Measurements from ENCODE around the gene ZBTB14.
A peak's percentile ranks its signal among the peaks of the same experiment; 100 is the strongest.

ZBTB14 gene

DNA sequence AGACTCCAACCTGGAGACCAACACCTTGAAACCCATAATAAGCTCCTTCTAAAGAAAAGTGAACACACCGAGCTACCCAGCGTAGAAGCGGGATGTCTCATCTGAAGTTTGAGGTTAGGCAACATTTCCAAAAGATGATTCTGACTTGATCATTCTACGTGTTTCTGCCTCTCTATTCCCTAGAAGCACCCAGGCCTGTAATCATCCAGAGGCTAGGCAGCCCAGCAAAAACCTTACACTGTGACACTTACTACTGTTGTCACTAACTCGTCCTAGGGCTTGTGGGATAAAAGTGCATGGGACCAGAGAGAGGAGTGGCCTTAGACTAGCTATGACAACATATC, 1.4 kb downstream of the ZBTB14 start:
- peak overlapping the region; percentile 69 for H3K4me3 ChIP-seq (replicated peaks; ENCODE audit: low read depth, low read length)
- TF ChIP-seq, protein P1, sequence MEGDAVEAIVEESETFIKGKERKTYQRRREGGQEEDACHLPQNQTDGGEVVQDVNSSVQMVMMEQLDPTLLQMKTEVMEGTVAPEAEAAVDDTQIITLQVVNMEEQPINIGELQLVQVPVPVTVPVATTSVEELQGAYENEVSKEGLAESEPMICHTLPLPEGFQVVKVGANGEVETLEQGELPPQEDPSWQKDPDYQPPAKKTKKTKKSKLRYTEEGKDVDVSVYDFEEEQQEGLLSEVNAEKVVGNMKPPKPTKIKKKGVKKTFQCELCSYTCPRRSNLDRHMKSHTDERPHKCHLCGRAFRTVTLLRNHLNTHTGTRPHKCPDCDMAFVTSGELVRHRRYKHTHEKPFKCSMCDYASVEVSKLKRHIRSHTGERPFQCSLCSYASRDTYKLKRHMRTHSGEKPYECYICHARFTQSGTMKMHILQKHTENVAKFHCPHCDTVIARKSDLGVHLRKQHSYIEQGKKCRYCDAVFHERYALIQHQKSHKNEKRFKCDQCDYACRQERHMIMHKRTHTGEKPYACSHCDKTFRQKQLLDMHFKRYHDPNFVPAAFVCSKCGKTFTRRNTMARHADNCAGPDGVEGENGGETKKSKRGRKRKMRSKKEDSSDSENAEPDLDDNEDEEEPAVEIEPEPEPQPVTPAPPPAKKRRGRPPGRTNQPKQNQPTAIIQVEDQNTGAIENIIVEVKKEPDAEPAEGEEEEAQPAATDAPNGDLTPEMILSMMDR (IDR thresholded peaks at IDR 0.05; ENCODE audit: low read depth, low read length, missing control alignments), result no peak
- DNase-seq (ENCODE audit: extremely low read depth, low read depth), result no peak

DNA sequence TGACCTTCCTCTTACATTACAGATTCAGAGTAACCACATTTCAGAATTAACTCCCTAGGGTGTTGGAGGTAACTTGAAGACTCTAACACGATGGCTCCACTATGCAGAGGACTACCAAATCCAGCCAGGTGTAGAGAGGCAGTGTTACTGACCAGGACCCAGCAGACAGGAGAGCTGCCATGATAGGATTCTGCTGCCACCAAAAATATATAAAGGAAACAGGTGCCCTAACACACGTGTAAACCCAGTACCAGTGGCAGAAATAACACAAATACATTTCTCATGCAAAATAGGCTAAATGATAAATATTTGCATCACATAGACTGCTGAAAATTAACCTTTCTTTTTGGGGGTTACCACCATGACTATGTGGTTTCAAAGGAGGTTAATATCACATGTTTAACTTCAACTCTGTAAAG, 7.0 kb downstream of the ZBTB14 start:
- TF ChIP-seq, protein P1 (IDR thresholded peaks at IDR 0.05; ENCODE audit: low read depth, low read length, missing control alignments), result no peak

GRCh38 chr18:5287854-5288253, 7.7 kb downstream of the ZBTB14 start:
- TF ChIP-seq, protein P1 (IDR thresholded peaks at IDR 0.05; ENCODE audit: low read depth, low read length, missing control alignments), result no peak
- H3K4me3 ChIP-seq (replicated peaks; ENCODE audit: low read depth, low read length), result no peak overlapping the region
- DNase-seq (ENCODE audit: extremely low read depth, low read depth), result no peak

More for the DNA sequence above, 7.0 kb downstream of the ZBTB14 start:
- no peak overlapping the region for H3K4me3 ChIP-seq (replicated peaks; ENCODE audit: low read depth, low read length)
- no peak for DNase-seq (ENCODE audit: extremely low read depth, low read depth)

DNA sequence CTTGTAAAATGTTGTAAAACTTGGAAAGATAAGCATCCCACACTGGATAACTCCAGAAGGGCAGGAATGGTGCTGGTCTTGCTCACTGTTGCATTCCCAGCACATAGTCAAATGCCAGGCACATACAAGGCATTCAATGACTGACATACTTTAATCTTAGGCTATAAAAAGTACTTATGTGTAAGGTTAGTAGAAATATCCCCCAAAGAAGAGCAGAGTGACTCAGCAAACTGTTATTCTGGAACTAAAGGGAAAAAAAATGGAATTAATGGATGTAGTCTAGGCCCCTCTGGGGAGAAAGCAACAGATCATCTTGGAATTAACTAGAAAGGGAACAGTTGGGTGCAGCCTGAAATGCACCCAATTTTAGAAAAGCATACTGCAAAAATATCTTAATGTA, 9.0 kb downstream of the ZBTB14 start:
- TF ChIP-seq, protein P1 (IDR thresholded peaks at IDR 0.05; ENCODE audit: low read depth, low read length, missing control alignments), result no peak
- no peak for DNase-seq (ENCODE audit: extremely low read depth, low read depth)
- H3K4me3 ChIP-seq (replicated peaks; ENCODE audit: low read depth, low read length), result no peak overlapping the region

DNA sequence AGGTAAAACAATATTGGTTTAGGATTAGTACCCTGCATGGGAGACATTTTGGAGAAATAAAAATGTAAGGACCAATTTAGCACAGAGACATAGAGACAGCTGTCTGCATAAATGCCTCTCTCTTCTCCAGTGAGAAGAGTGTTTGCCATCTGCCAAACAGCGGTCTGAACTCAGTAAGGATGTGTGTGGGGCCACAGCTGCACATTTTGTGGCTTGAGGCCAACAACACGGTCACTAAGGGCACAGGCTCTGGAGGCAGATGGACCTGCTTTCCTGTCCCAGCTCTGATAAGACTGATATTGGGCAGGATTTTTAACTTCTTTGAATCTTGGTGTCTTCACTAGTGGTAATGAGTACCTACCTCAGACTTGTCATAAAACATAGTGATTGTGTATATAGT, 10.2 kb downstream of the ZBTB14 start:
- no peak overlapping the region for H3K4me3 ChIP-seq (replicated peaks; ENCODE audit: low read depth, low read length)
- TF ChIP-seq, protein P1 (IDR thresholded peaks at IDR 0.05; ENCODE audit: low read depth, low read length, missing control alignments), result no peak
- DNase-seq (ENCODE audit: extremely low read depth, low read depth), result no peak

DNA sequence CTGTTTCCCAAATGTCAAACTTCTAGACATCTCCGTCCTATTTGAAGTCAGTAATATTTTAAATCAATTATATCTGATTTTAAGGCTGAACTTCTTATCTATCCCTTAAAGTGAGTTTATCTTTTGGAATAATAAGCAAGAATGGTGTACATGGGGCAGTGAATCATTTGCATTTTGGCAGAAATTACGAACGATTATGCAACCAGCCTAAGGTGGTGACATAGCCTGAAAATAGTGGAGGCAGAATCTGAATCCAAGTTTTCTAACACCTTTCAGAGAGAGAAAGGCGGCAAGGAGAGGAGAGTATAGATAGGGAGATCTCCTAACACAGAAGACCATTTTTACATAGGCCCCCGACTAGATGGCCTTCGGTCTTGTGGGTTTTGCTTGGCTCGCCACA, 10.7 kb downstream of the ZBTB14 start:
- TF ChIP-seq, protein P1 (IDR thresholded peaks at IDR 0.05; ENCODE audit: low read depth, low read length, missing control alignments), result no peak
- no peak overlapping the region for H3K4me3 ChIP-seq (replicated peaks; ENCODE audit: low read depth, low read length)
- DNase-seq (ENCODE audit: extremely low read depth, low read depth), result no peak

GRCh38 chr18:5282770-5283169, 12.8 kb downstream of the ZBTB14 start:
- TF ChIP-seq, protein P1 (IDR thresholded peaks at IDR 0.05; ENCODE audit: low read depth, low read length, missing control alignments), result no peak
- no peak for DNase-seq (ENCODE audit: extremely low read depth, low read depth)
- no peak overlapping the region for H3K4me3 ChIP-seq (replicated peaks; ENCODE audit: low read depth, low read length)
